IPS-18a (cell line): ENCODE data around the gene MYO1G.

ENCODE experiments used
- H3K27ac ChIP-seq: one replicate; pipeline ENCODE4 v1.5.1; 2013; ENCODE audit warnings: low read length
- H3K27me3 ChIP-seq: one replicate; pipeline ENCODE4 v1.6.1; 2013; ENCODE audit warnings: mild to moderate bottlenecking, low read length; ENCODE audit not compliant: control insufficient read depth, insufficient read depth
- H3K36me3 ChIP-seq: one replicate; pipeline ENCODE4 v1.6.1; 2013; ENCODE audit warnings: low read depth, low read length; ENCODE audit not compliant: control insufficient read depth
- H3K4me1 ChIP-seq: one replicate; pipeline ENCODE4 v1.6.1; 2013; ENCODE audit warnings: low read depth, low read length; ENCODE audit not compliant: control insufficient read depth
- H3K4me3 ChIP-seq: one replicate; pipeline ENCODE4 v1.5.1; 2013; ENCODE audit warnings: low read length
- H3K9ac ChIP-seq: one replicate; pipeline ENCODE4 v1.6.1; 2013; ENCODE audit warnings: mild to moderate bottlenecking, low read length, moderate library complexity
- H3K9me3 ChIP-seq: one replicate; pipeline ENCODE4 v1.6.1; 2013; ENCODE audit warnings: low read depth, low read length; ENCODE audit not compliant: control insufficient read depth

MYO1G gene

DNA sequence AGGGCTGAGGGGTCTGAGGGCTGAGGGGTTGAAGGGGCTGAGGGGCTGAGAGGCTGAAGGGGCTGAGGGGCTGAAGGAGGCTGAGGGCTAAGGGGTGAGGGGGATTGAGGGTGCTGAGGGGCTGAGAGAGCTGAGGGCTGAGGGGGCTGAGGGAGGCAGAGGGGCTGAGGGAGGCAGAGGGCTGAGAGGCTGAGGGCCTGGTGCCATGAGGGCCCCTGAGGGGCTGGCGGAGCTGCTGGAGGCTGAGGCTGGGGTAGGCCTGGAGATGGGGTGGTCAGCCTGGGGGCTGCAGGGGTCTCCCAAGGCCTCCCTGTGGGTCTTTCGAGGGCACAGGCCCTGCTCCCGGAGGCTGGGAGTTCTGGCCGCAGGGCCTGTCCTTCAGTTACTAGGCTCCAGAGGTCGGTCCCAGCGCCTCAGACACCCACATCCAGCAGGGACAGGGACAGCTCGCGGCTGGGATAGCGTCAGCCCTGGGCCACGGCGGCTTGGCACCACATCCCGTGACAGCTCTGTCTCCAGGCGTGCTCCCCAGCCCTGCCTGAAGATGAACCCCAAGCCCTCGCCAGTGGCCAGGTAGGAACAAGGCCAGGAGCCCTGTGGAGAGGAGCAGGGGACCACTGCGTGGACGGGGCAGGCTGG, 16.9 kb downstream of the MYO1G start:
- Histone ChIP-seq H3K27me3 (no peaks in the 10 kb centered on the region), H3K9me3 (no peaks in the 10 kb centered on the region), H3K36me3 (no peaks in the 10 kb centered on the region), H3K4me3 (no peak overlapping the region), H3K4me1 (no peaks in the 10 kb centered on the region), H3K27ac (no peak overlapping the region), H3K9ac (no peak overlapping the region)

- no peak overlapping the region for H3K4me3 ChIP-seq
- no peaks in the 10 kb centered on the region for H3K9me3 ChIP-seq
- H3K4me1 ChIP-seq, result no peaks in the 10 kb centered on the region
- H3K9ac ChIP-seq, result no peak overlapping the region
- no peaks in the 10 kb centered on the region for H3K27me3 ChIP-seq
- no peaks in the 10 kb centered on the region for H3K36me3 ChIP-seq
- H3K27ac ChIP-seq, result no peak overlapping the region
These were observed 18.7 kb downstream of the MYO1G start for GRCh38 chr7:44960011-44960580.

DNA sequence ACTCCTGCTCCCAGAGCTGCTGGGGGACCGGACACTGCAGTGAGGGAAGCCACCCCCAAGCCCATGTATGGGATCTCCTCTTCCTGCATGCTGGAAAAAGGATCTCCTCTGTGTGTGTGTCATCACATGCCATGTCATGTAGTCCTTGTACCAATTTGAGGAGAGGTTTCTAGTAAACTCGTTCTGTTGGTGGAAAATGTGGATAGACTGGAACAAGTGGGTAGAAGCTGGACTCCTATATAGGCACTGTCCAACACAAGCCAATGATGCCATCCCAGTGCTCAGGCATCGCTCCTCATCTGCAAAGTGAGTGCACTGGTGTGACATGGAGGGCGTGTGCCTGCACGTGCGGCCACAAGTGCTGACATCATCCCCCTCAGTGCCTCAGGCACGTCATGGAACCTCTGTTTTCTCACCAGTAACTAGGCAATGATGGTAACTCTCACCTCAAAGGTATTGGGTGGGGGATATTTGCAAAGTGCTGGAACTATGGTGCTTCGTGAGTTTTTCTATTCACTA, 19.3 kb downstream of the MYO1G start:
- no peaks in the 10 kb centered on the region for H3K36me3 ChIP-seq
- no peak overlapping the region for H3K27ac ChIP-seq
- no peak overlapping the region for H3K4me3 ChIP-seq
- no peaks in the 10 kb centered on the region for H3K9me3 ChIP-seq
- H3K9ac ChIP-seq, result no peak overlapping the region
- H3K27me3 ChIP-seq, result no peaks in the 10 kb centered on the region
- no peaks in the 10 kb centered on the region for H3K4me1 ChIP-seq

DNA sequence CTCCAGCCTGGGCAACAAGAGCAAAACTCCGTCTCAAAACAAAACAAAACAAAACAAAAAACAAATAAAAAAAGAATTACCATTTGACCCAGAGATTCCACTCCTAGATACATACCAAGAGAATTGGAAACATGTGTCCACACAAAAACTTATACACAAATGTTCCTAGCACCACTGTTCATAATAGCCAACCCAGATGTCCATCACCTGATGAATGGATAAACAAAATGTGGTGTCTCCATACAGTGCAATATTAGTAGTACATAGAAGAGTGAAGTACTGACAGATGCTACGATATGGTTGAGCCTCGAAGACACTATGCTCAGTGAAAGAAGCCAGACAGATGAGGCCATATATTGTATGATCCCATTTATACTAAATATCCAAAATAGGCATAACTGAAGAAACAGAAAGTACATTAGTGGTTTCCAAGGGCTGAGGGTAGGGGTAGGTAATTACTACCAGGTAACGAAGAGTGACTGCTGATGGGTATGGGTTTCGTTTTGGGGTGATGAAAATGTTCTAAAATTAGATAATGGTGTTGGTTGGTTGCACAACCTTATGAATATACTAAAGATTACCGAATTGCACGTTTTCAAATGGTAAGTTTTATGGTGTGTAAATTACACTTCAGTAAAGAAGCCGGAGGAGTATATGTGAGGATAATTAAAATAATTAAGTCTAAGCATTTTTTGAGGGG, 20.0 kb downstream of the MYO1G start:
- no peak overlapping the region for H3K27ac ChIP-seq
- no peaks in the 10 kb centered on the region for H3K4me1 ChIP-seq
- H3K9me3 ChIP-seq, result no peaks in the 10 kb centered on the region
- no peak overlapping the region for H3K4me3 ChIP-seq
- H3K36me3 ChIP-seq, result no peaks in the 10 kb centered on the region
- no peaks in the 10 kb centered on the region for H3K27me3 ChIP-seq
- H3K9ac ChIP-seq, result no peak overlapping the region

- no peaks in the 10 kb centered on the region for H3K36me3 ChIP-seq
These were observed 22.6 kb downstream of the MYO1G start for GRCh38 chr7:44956157-44956766.

GRCh38 chr7:44955733-44956132, 23.1 kb downstream of the MYO1G start:
- no peak overlapping the region for H3K9ac ChIP-seq
- no peaks in the 10 kb centered on the region for H3K36me3 ChIP-seq
- no peaks in the 10 kb centered on the region for H3K4me1 ChIP-seq
- H3K9me3 ChIP-seq, result no peaks in the 10 kb centered on the region
- H3K27ac ChIP-seq, result no peak overlapping the region
- no peak overlapping the region for H3K4me3 ChIP-seq
- no peaks in the 10 kb centered on the region for H3K27me3 ChIP-seq

More at GRCh38 chr7:44956157-44956766, 22.6 kb downstream of the MYO1G start:
- Histone ChIP-seq H3K9me3 (no peaks in the 10 kb centered on the region), H3K4me1 (no peaks in the 10 kb centered on the region), H3K9ac (no peak overlapping the region), H3K4me3 (no peak overlapping the region), H3K27me3 (no peaks in the 10 kb centered on the region), H3K27ac (no peak overlapping the region)

DNA sequence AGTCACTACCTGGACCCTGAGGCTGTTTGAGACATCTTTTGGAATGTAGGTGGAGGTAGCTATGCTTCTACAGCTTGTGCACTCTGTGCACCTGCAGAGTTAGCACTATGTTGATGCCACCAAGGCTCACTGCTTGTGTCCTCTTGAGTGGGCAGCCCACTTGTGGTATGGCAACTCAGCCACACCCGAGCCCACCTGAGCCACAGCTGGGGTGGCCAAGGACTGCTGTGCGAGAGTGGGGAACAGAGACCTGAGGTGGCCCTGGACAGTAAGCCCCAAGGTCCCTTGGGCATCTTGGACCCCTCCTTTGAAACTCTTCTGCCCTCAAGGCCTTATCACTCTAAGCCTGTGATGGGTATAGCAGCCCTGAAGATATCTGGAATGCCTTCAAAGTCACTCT, 25.7 kb downstream of the MYO1G start:
- no peaks in the 10 kb centered on the region for H3K36me3 ChIP-seq
- no peak overlapping the region for H3K9ac ChIP-seq

DNA sequence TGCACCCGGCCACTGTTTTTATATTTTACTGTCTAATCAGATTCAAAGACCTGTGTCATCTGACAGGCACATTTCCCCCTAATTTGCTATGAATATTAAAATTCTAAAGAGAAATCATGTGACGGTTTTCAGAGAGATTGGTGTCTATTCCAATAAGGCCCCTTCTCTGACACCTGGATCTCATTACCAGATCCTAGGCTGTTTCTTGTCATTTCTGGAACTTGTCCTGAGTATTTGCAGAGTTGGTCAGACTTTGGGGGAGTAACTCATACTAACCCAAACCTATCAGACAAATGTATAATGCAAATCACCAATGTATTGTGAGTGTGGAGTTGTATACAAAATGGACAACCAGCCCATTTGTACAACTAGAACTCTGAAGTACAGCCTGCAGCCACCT, 29.5 kb downstream of the MYO1G start:
- no peak overlapping the region for H3K27ac ChIP-seq
- H3K9me3 ChIP-seq, result no peaks in the 10 kb centered on the region
- no peaks in the 10 kb centered on the region for H3K27me3 ChIP-seq
- no peaks in the 10 kb centered on the region for H3K4me1 ChIP-seq
- no peaks in the 10 kb centered on the region for H3K36me3 ChIP-seq
- no peak overlapping the region for H3K4me3 ChIP-seq
- H3K9ac ChIP-seq, result no peak overlapping the region

More for the DNA sequence above, 25.7 kb downstream of the MYO1G start:
- H3K27ac ChIP-seq, result no peak overlapping the region
- H3K4me1 ChIP-seq, result no peaks in the 10 kb centered on the region
- no peak overlapping the region for H3K4me3 ChIP-seq
- H3K9me3 ChIP-seq, result no peaks in the 10 kb centered on the region
- H3K27me3 ChIP-seq, result no peaks in the 10 kb centered on the region

DNA sequence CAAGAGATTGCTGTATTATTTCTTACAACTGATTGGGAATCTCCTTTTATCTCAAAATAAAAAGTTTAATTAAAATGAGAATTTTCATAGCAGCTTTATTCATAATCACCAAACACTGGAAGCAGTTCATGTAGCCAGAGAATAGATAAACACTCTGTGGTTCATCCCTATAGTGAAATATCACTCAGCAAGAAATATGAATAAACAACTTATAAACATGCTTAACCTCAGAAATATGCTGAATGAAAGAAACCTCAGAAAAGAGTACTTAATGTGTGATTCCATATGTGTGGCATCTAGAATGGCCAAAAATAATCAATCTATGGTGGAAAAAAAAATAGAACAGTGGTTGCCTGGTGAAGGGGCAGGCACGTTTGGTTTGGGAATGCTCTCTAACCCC, 33.3 kb downstream of the MYO1G start:
- Histone ChIP-seq H3K27me3 (no peaks in the 10 kb centered on the region), H3K9me3 (no peaks in the 10 kb centered on the region), H3K36me3 (no peaks in the 10 kb centered on the region), H3K4me3 (no peak overlapping the region), H3K9ac (no peak overlapping the region), H3K4me1 (no peaks in the 10 kb centered on the region), H3K27ac (no peak overlapping the region)

DNA sequence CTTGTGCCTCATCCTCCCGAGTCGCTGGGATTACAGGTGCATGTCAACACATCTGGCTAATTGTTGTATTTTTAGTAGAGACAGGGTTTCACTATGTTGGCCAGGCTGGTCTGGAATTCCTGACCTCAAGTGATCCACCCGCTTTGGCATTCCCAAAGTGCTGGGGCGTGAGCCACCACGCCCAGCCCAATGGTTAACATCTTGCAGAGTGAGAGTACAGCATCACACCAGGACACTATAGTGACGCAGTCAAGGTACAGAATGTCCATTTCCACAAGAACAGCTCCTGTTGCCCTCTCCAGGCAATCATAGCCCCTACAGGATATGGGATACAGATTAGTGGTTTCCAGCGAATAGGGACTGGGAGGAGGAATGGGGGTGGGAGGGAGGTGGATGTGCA, 34.0 kb downstream of the MYO1G start:
- Histone ChIP-seq H3K27me3 (no peaks in the 10 kb centered on the region), H3K9ac (no peak overlapping the region), H3K4me3 (no peak overlapping the region), H3K27ac (no peak overlapping the region), H3K9me3 (no peaks in the 10 kb centered on the region), H3K4me1 (no peaks in the 10 kb centered on the region), H3K36me3 (no peaks in the 10 kb centered on the region)

- Histone ChIP-seq H3K4me3 (no peak overlapping the region), H3K9ac (no peak overlapping the region), H3K4me1 (no peaks in the 10 kb centered on the region), H3K9me3 (no peaks in the 10 kb centered on the region), H3K27me3 (no peaks in the 10 kb centered on the region), H3K27ac (no peak overlapping the region), H3K36me3 (no peaks in the 10 kb centered on the region)
These were observed 35.2 kb downstream of the MYO1G start for GRCh38 chr7:44943631-44944030.
